ENCODE results near the gene CHIT1. TPM values are rescaled to one million over a fixed set of nuclear protein-coding genes. Genes with fewer than 3 reads are reported as not detected.

The CHIT1 gene
- total RNA-seq, 1 experiment from 2014 or later, result not detected

DNA sequence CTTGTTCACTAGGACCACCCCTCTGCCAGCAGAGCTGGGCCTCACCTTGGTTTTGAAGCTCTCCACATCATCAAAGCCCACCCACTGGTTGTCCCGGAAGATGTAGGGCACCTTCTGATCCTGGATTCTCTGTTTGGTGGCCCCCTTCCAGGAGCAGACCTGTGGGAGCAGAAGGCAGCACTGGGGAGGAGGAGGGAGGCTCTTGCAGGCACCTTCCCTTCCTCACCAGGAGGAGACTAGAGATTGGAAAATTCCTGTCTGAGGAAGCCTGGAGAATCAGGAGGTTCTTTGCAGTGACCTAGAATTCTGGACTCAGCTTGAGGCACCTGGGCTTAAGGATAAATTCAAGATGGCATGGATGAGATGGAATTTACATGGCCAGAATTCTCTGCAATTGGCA is 10.3 kb downstream of the CHIT1 start:
- intact Hi-C loops (cut with micrococcal nuclease), result no loop called here
- RAD21 ChIA-PET (ENCODE audit: low non-redundant PET in 1 of 2, low total read pairs in 2 of 2, uncharacterized antibody in 2 of 2, unreplicated experiment in 2 of 2), result interaction anchor here in 1 of 2 experiments (0.7 kb wide), 1 partner anchor 179 kb away, joined by 3 read pairs; no protein-coding TSS in a partner anchor

DNA sequence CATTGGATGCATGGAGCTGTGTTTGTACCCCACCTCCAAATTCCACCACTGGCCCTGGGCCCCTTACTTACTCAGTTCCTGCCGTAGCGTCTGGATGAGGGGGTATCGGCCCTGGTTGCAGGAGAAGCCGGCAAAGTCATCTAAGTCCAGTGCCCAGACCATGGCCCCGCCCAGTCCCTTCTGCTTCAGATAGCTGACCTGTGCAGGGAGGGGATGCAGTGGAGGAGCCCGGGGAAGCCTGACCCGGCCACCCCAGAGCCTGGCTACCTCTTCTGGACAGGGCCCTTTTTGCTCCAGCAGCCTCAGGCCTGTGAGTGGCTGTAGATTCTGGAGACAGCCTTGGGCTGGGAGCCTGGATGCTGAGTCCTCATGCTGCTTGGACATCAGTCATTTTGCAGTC is 11.8 kb downstream of the CHIT1 start:
- no peaks in the 10 kb centered on the region for H3K27me3 ChIP-seq (ENCODE audit: insufficient read depth, low read length)
- H3K27ac ChIP-seq (ENCODE audit: low read depth, low read length), result no peak overlapping the region
- DNase-seq (ENCODE audit: low read depth, low spot score), result no peak
- no peak overlapping the region for H3K4me3 ChIP-seq (replicated peaks in 1 of 2; ENCODE audit: low read depth in 1 of 2, low read length in 2 of 2)
- ChIA-PET POLR2A (no interaction called here), RAD21 (ENCODE audit: low non-redundant PET in 1 of 2, low total read pairs in 2 of 2, uncharacterized antibody in 2 of 2, unreplicated experiment in 2 of 2) (interaction anchor here in 1 of 2 experiments (2.7 to 2.8 kb wide), 2 partner anchors 100 to 178 kb away, joined by 18 to 19 read pairs; no protein-coding TSS in a partner anchor), CTCF (interaction anchor here (0.9 to 4.2 kb wide), 4 partner anchors 45 to 177 kb away, joined by 4 to 111 read pairs (median 50); no protein-coding TSS in a partner anchor)
- ATAC-seq, result no peak
- H3K9me3 ChIP-seq (ENCODE audit: control insufficient read depth in 1 of 2, insufficient read depth in 1 of 2, low read depth in 1 of 2, low read length in 2 of 2), result no peaks in the 10 kb centered on the region
- no peak overlapping the region for H3K9ac ChIP-seq (ENCODE audit: low read length)
- intact Hi-C loops (cut with micrococcal nuclease), result loop anchor here (2.0 kb wide), 1 partner anchor 187 kb away; no protein-coding TSS in a partner anchor
- H3K9me2 ChIP-seq (ENCODE audit: insufficient read depth), result no peaks in the 10 kb centered on the region
- no TSS peak for BruUV-seq (replicated peaks)
- H3K4me2 ChIP-seq (ENCODE audit: low read length), result no peak overlapping the region
- no peaks in the 10 kb centered on the region for H4K20me1 ChIP-seq (ENCODE audit: insufficient read depth)
- TF ChIP-seq EZH2 (IDR thresholded peaks at IDR 0.05), result no peak
- H3K4me1 ChIP-seq (ENCODE audit: control insufficient read depth in 1 of 2, insufficient read depth in 2 of 2, low read length in 2 of 2), result peaks cover 0 to 12% of the 10 kb centered on the region in 2 experiments; a peak in 1 of 4 replicates
- no peak overlapping the region for H2AFZ ChIP-seq (ENCODE audit: low read depth, low read length, poor library complexity, severe bottlenecking)
- no peaks in the 10 kb centered on the region for H3K36me3 ChIP-seq (ENCODE audit: control insufficient read depth in 1 of 2, insufficient read depth in 2 of 2, low read length in 2 of 2)
- no peaks in the 10 kb centered on the region for H3K79me2 ChIP-seq (ENCODE audit: insufficient read depth, low read length)

More for the DNA sequence above, 10.3 kb downstream of the CHIT1 start:
- H3K4me1 ChIP-seq (ENCODE audit: control insufficient read depth in 1 of 2, insufficient read depth in 2 of 2, low read length in 2 of 2), result peaks cover 0 to 12% of the 10 kb centered on the region in 2 experiments; a peak in 1 of 4 replicates
- no peaks in the 10 kb centered on the region for H3K79me2 ChIP-seq (ENCODE audit: insufficient read depth, low read length)
- DNase-seq (ENCODE audit: low read depth, low spot score) (no peak), ATAC-seq (no peak)
- H3K9me3 ChIP-seq (ENCODE audit: control insufficient read depth in 1 of 2, insufficient read depth in 1 of 2, low read depth in 1 of 2, low read length in 2 of 2), result no peaks in the 10 kb centered on the region
- H3K9ac ChIP-seq (ENCODE audit: low read length), result no peak overlapping the region
- no peaks in the 10 kb centered on the region for H3K9me2 ChIP-seq (ENCODE audit: insufficient read depth)
- no TSS peak for BruUV-seq (replicated peaks)
- no peak overlapping the region for H3K4me3 ChIP-seq (replicated peaks in 1 of 2; ENCODE audit: low read depth in 1 of 2, low read length in 2 of 2)
- CTCF ChIA-PET, result interaction anchor here (1.2 kb wide), 1 partner anchor 101 kb away, joined by 3 read pairs; no protein-coding TSS in a partner anchor
- no peak overlapping the region for H2AFZ ChIP-seq (ENCODE audit: low read depth, low read length, poor library complexity, severe bottlenecking)
- no peak overlapping the region for H3K27ac ChIP-seq (ENCODE audit: low read depth, low read length)
- POLR2A ChIA-PET, result no interaction called here
- H4K20me1 ChIP-seq (ENCODE audit: insufficient read depth), result no peaks in the 10 kb centered on the region
- H3K4me2 ChIP-seq (ENCODE audit: low read length), result no peak overlapping the region
- H3K27me3 ChIP-seq (ENCODE audit: insufficient read depth, low read length), result peaks cover 8% of the 10 kb centered on the region; the same call in 1 of the 2 replicates
- no peaks in the 10 kb centered on the region for H3K36me3 ChIP-seq (ENCODE audit: control insufficient read depth in 1 of 2, insufficient read depth in 2 of 2, low read length in 2 of 2)
- TF ChIP-seq FOSL1 (IDR thresholded peaks at IDR 0.05; ENCODE audit: low read depth) (no peak), SIN3A (IDR thresholded peaks at IDR 0.05; ENCODE audit: low read depth) (no peak), POLR2A (IDR thresholded peaks at IDR 0.05; ENCODE audit: borderline replicate concordance, extremely low read depth, insufficient read depth, insufficient read length) (no peak), ZNF274 (IDR thresholded peaks at IDR 0.05; ENCODE audit: low read depth, low read length) (no peak)

Measured in HCT116 (cell line).